Body of pancreas (tissue), 4 donors: ENCODE data around the gene ACYP2. TPM values are rescaled to one million over a fixed set of nuclear protein-coding genes. Genes with fewer than 3 reads are reported as not detected.

ENCODE experiments used
- ATAC-seq: fragments of 150-250 bp; one replicate; pipeline ENCODE4 v1.9.1; 2016
- DNase-seq, 4 donors: peaks; one replicate each; pipeline ENCODE4 v3.0.0-alpha.2; 2019
- H3K27ac ChIP-seq, 4 donors: fragments of 200-600 bp; sonication (generic); 1 replicate in 3 of 4; 2 replicates in 1 of 4; pipeline versions ENCODE4 v1.5.1 to v1.6.1; 2016 to 2019; ENCODE audit warnings: mild to moderate bottlenecking in 1 of 4, mixed read lengths in 1 of 4, moderate library complexity in 1 of 4
- H3K27me3 ChIP-seq, 2 donors: fragments of 200-600 bp; sonication (generic); one replicate each; pipeline ENCODE4 v1.6.0; 2016; ENCODE audit warnings: mild to moderate bottlenecking in 1 of 2
- H3K36me3 ChIP-seq, 2 donors: fragments of 200-600 bp; sonication (generic); replicated peaks in 1 of 2; 2 replicates each; pipeline ENCODE4 v1.5.1; 2016; ENCODE audit warnings: low read depth in 2 of 2; ENCODE audit not compliant: insufficient read depth in 1 of 2
- H3K4me1 ChIP-seq: fragments of 200-600 bp; sonication (generic); one replicate; pipeline ENCODE4 v1.6.0; 2016
- H3K4me3 ChIP-seq, 2 donors: fragments of 200-600 bp; sonication (generic); 1 replicate in 1 of 2; 2 replicates in 1 of 2; pipeline ENCODE4 v1.5.1; 2016 to 2019
- H3K9me3 ChIP-seq, 3 donors: fragments of 200-600 bp; sonication (generic); 1 replicate in 2 of 3; 2 replicates in 1 of 3; pipeline ENCODE4 v1.5.1; 2016
- POLR2A ChIP-seq, 3 donors: fragments of 450-650 bp; IDR thresholded peaks; one replicate each; pipeline ENCODE4 v1.6.1; 2016; ENCODE audit warnings: antibody characterized with exemption in 3 of 3, mild to moderate bottlenecking in 2 of 3
- WGBS, 2 donors: methylation state at CpG; one replicate each; pipeline ENCODE4 v1.1.5; 2017; 5-methylcytosine and 5-hydroxymethylcytosine counted together
- intact Hi-C: fragments of 100-400 bp; cut with DNase I; formaldehyde crosslinking; loops from one replicate; pipeline ENCODE4 v1.15.1; 2023
- total RNA-seq, 2 donors: library from RNA; depleted of rRNA; stranded (reverse); fragments of >200 nt; gene quantifications; one replicate each; pipeline ENCODE4 v1.1.0, GENCODE V29; 2016
- TF ChIP-seq, protein P1 (sequence below), 7 experiments: fragments of 450-650 bp in 4 of 7; fragments of 200-600 bp in 3 of 7; sonication (generic) in 3 of 7; IDR thresholded peaks; one replicate each; pipeline ENCODE4 v1.5.1; 2016 to 2019; ENCODE audit warnings: antibody characterized with exemption in 7 of 7

ACYP2 gene
- total RNA-seq, 2 donors from 2014 or later = 2.6 to 11.2 TPM

DNA sequence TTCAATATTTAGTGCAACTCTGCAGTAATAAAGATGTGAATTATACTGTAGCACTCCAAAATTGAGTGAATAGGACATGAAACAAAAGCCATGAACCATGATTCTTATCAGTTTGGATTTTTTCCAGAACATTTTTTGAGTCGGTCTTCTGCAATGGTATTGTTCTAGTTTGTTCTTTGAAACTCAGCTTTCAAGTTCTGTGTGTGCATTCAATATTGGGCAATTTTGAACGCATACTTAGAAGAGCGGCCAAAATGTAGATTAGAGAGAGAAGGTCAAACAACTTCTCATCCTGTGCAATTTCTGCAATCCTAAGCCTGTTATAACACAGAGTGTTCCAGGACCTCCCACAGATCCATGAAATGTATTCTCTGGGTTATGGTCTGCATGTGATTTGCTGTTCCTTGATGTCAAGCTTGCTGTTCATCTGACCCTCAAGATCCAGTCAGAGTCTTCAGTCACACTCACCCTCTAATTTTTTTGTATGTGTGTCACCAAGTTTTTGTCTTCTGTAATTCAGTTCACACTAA lies 92.3 kb downstream of the ACYP2 start:
- ATAC-seq = no peak
- TF ChIP-seq POLR2A (IDR thresholded peaks at IDR 0.05) = no peak
- TF ChIP-seq, protein P1, sequence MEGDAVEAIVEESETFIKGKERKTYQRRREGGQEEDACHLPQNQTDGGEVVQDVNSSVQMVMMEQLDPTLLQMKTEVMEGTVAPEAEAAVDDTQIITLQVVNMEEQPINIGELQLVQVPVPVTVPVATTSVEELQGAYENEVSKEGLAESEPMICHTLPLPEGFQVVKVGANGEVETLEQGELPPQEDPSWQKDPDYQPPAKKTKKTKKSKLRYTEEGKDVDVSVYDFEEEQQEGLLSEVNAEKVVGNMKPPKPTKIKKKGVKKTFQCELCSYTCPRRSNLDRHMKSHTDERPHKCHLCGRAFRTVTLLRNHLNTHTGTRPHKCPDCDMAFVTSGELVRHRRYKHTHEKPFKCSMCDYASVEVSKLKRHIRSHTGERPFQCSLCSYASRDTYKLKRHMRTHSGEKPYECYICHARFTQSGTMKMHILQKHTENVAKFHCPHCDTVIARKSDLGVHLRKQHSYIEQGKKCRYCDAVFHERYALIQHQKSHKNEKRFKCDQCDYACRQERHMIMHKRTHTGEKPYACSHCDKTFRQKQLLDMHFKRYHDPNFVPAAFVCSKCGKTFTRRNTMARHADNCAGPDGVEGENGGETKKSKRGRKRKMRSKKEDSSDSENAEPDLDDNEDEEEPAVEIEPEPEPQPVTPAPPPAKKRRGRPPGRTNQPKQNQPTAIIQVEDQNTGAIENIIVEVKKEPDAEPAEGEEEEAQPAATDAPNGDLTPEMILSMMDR (IDR thresholded peaks at IDR 0.05) = no peak
- Histone ChIP-seq H3K36me3 (no peaks in the 10 kb centered on the region), H3K4me3 (no peak overlapping the region), H3K27me3 (no peaks in the 10 kb centered on the region), H3K27ac (no peak overlapping the region), H3K9me3 (no peaks in the 10 kb centered on the region), H3K4me1 (peaks cover 3% of the 10 kb centered on the region)
- no peak for DNase-seq
- WGBS, 2 donors = 35 to 43% methylated on average over 3 of the region's 3 CpGs
- intact Hi-C loops = no loop called here

DNA sequence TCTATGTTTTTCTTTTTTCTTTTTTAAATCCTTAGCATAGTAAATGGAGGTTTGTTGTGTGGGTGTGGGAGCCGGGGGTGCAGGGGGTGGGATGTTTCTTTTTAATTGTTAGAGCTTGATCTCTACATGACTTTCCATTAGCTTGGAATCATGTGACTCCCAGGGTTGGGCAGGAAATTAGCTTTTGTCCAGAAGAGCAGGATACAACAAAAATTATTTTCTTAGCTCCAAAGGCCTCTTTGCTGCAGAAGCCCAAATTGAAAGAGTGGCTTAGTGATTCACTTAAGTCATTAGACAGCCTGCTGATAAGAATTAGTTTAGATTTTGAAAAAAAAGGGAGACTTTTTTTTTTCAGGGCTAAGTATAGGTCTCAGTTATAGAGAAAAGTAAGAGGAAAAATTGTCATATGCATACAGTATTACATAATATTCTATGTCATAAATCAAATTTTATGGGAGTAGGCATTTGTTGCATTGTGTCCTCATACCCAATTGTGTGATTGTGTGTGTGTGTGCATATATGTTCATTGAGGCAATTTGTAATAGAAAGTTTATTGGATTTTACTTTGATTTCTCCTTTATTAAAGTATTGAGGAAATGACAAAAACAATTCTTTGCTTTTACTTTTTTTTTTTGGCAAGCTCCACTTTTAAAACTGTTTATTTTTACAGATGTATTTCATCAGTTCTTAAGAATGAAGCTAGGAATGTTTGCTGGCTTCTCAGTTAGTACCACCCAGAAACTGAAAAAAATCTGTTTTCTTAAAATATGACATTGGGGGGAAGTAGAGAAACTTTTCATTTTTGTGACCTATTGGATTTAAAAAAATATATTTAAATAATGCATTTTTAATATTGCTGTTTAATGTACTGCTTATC lies 93.2 kb downstream of the ACYP2 start:
- ATAC-seq = no peak
- Histone ChIP-seq H3K36me3 (no peaks in the 10 kb centered on the region), H3K4me3 (no peak overlapping the region), H3K27me3 (no peaks in the 10 kb centered on the region), H3K27ac (no peak overlapping the region), H3K9me3 (no peaks in the 10 kb centered on the region), H3K4me1 (peaks cover 3% of the 10 kb centered on the region)
- intact Hi-C loops = no loop called here
- 68 to 77% methylated on average over 1 of the region's 1 CpG for WGBS, 2 donors
- no peak for TF ChIP-seq POLR2A (IDR thresholded peaks at IDR 0.05)
- TF ChIP-seq, protein P1 (IDR thresholded peaks at IDR 0.05) = no peak
- DNase-seq = no peak

DNA sequence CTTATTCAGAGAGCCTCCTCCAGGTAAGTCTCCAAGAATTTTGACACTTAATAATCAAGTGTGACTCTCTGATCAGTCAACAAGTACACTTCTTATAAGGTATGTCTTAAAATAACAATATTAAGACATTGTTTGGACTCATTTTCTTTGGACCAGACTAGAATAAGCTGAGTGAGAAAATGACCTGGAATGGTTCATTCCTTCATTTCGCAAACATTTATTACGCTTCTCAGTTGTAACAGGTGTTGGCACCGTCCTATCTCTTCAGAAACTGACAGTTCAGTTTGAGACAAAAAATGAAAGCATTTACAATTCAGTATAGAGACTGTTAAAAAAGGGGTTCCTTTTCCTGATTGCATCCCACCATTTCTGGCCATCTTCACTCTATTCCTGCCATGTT lies 94.0 kb downstream of the ACYP2 start:
- no peak overlapping the region for H3K27ac ChIP-seq
- TF ChIP-seq POLR2A (IDR thresholded peaks at IDR 0.05) = no peak
- TF ChIP-seq, protein P1 (IDR thresholded peaks at IDR 0.05) = no peak
- WGBS, 2 donors = 91 to 93% methylated on average over 3 of the region's 3 CpGs
- H3K9me3 ChIP-seq = no peaks in the 10 kb centered on the region
- DNase-seq (no peak), ATAC-seq (no peak)
- peaks cover 3% of the 10 kb centered on the region for H3K4me1 ChIP-seq
- no peaks in the 10 kb centered on the region for H3K36me3 ChIP-seq
- intact Hi-C loops = no loop called here
- no peaks in the 10 kb centered on the region for H3K27me3 ChIP-seq
- no peak overlapping the region for H3K4me3 ChIP-seq

DNA sequence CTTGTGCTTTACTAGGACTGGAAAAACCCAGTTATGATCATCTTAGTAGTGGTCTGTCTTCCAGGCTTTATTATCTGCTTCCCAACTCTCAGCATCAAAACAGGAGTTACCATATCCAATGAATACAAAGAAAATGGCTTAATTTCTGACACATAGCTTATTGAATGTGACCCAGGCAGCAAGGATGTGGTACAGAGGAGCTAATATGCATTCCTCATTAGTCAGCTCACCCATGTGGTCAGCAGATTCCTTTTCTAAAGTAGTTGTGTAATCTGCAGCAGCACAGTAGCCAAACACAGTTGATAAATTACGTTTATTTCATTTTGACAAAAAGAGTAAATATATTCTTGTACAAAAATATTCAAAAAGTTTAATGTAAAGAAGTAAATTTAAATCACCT lies 97.0 kb downstream of the ACYP2 start:
- ATAC-seq (no peak), DNase-seq (peak in 1 of 4 donors; percentile 13)
- Histone ChIP-seq H3K36me3 (no peaks in the 10 kb centered on the region), H3K27ac (no peak overlapping the region), H3K9me3 (no peaks in the 10 kb centered on the region), H3K27me3 (no peaks in the 10 kb centered on the region), H3K4me1 (peaks cover 3% of the 10 kb centered on the region), H3K4me3 (no peak overlapping the region)
- TF ChIP-seq, protein P1 (IDR thresholded peaks at IDR 0.05) = no peak
- no peak for TF ChIP-seq POLR2A (IDR thresholded peaks at IDR 0.05)
- intact Hi-C loops = no loop called here
- 29 to 67% methylated on average over 1 of the region's 1 CpG for WGBS, 2 donors
